ENCODE data around the gene PLD1.
"Not testable (repeated sequence)": the region's sequence is repeated elsewhere in the genome, so short reads cannot be mapped to it uniquely, and the experiment has no call there.

PLD1 gene

GRCh38 chr3:171770689-171771620, 39.3 kb downstream of the PLD1 start:
- DNase-seq: no peak

- DNase-seq: no peak
Measured at GRCh38 chr3:171769461-171769860, 40.8 kb downstream of the PLD1 start.

- DNase-seq: no peak
Measured at GRCh38 chr3:171768986-171769385, 41.3 kb downstream of the PLD1 start.

- DNase-seq: no peak
Measured at GRCh38 chr3:171768281-171768900, 41.9 kb downstream of the PLD1 start.

- DNase-seq: no peak
Measured at GRCh38 chr3:171765511-171765887, 44.8 kb downstream of the PLD1 start.

GRCh38 chr3:171763392-171763791, 46.9 kb downstream of the PLD1 start:
- no peak for DNase-seq

GRCh38 chr3:171760477-171760876, 49.8 kb downstream of the PLD1 start:
- DNase-seq: no peak

- no peak for DNase-seq
Measured at GRCh38 chr3:171758109-171758508, 52.2 kb downstream of the PLD1 start.

GRCh38 chr3:171757361-171758034, 52.8 kb downstream of the PLD1 start:
- DNase-seq: no peak

- DNase-seq: no peak
Measured at GRCh38 chr3:171755656-171756055, 54.6 kb downstream of the PLD1 start.

- DNase-seq: no peak
Measured at GRCh38 chr3:171755015-171755589, 55.2 kb downstream of the PLD1 start.

GRCh38 chr3:171753665-171754408, 56.4 kb downstream of the PLD1 start:
- DNase-seq: no peak

- no peak for DNase-seq
Measured at GRCh38 chr3:171753025-171753472, 57.2 kb downstream of the PLD1 start.

GRCh38 chr3:171752329-171752728, 58.0 kb downstream of the PLD1 start:
- no peak for DNase-seq

- no peak for DNase-seq
Measured at GRCh38 chr3:171749124-171749523, 61.2 kb downstream of the PLD1 start.

- DNase-seq: no peak
Measured at GRCh38 chr3:171748064-171748924, 62.0 kb downstream of the PLD1 start.

- no peak for DNase-seq
Measured at GRCh38 chr3:171747223-171747920, 62.9 kb downstream of the PLD1 start.

GRCh38 chr3:171746320-171747222, 63.7 kb downstream of the PLD1 start:
- not testable (repeated sequence) for DNase-seq

GRCh38 chr3:171745577-171746319, 64.5 kb downstream of the PLD1 start:
- no peak for DNase-seq
